Erythroblast (primary cell): ENCODE data around the gene DNER.

Experiments
- DNase-seq, 2 experiments: peaks; one replicate each; lab custom pipeline; 2025; lab: John Stamatoyannopoulos, UW
- GATA1 ChIP-seq: IDR thresholded peaks from 2 replicates; pipeline ENCODE4 v1.6.1; 2011; ENCODE audit warnings: low read depth, mild to moderate bottlenecking, control low read depth, low read length, moderate library complexity
- POLR2A ChIP-seq: IDR thresholded peaks from 2 replicates; pipeline ENCODE4 v1.6.1; 2011; ENCODE audit warnings: mild to moderate bottlenecking, low read length

The DNER gene

DNA sequence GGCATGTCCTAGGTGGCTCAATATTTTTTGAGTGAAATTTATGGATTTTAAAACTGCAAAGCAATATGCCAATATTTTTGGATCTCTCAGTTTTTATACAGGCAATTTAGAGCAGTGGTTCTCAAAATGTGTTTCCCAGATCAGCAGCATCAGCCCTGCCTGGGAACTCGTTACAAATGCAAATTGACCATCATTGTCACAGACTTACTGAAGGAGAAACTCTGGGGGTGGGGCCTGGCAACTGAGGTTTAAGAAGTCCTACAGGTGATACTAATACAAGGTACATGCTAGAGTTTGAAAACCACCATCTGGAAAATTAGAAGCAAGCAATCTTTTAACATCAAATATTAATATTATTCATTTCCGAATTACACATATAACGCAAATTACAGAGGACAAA, 227.7 kb downstream of the DNER start:
- TF ChIP-seq GATA1 = no peak
- TF ChIP-seq POLR2A = no peak

DNA sequence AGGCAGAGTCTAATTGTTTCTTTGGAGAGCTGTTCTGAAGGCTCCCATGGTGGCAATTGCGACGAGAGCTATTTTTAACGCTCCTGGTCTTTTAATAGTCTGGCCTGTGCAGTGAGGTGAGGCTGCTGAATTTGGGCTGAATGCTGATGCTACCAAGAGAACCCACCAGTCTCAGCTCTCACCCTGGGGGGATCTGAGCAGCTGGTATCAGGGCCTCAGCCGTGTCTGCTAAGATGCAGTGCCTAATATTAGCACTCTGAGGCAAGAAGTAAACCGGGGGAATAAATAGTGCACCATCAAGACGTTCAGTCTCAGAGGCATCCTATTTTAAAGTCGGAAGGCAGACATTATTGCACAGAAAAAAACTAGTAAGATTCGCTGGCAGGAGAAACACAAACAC, 228.5 kb downstream of the DNER start:
- no peak for DNase-seq
- TF ChIP-seq POLR2A (no peak), GATA1 (no peak)

More for the DNA sequence above, 227.7 kb downstream of the DNER start:
- no peak for DNase-seq

GRCh38 chr2:229477269-229477755, 237.0 kb downstream of the DNER start:
- TF ChIP-seq GATA1 (no peak), POLR2A (no peak)
- no peak for DNase-seq

DNA sequence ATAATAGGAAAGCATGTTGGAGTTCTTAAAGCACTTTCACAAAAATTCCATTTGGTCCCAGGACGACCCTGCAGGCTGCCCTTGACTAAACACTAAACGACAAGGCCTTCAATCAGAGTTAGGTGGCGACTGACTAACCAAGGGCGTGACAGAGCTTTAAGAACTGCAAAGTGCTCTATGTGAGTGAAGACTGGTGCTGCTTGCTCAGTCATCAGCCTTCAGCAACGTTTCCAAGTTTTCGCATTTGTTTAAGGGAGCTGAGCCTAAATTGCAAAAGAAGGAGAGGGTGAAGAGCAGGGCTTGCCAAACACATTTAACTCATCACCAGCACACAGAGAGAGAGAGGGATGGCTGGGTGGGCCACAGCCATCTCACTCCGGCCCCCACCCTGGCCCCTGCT, 238.6 kb downstream of the DNER start:
- no peak for DNase-seq
- no peak for TF ChIP-seq POLR2A
- no peak for TF ChIP-seq GATA1

DNA sequence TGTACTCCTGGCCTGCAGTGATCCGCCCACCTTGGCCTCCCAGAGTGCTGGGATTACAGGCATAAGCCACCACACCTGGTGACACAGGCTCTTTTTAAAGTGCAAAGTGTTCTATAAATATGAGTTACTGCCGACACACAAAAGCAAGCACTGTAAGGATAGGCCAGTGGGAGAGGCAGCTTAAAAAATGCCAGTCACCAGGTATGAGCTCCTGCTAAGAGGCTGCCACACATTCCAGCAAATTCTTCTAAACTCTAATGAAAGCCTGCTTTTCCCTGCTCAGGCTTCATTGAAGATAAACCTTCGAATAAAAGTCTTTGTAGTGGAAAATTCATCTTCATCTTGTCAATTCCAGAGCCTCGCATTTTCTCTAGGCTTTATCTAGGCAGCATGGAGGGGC, 240.2 kb downstream of the DNER start:
- TF ChIP-seq GATA1 = no peak
- no peak for TF ChIP-seq POLR2A
- no peak for DNase-seq

GRCh38 chr2:229470781-229471180, 243.6 kb downstream of the DNER start:
- DNase-seq = no peak
- no peak for TF ChIP-seq POLR2A
- TF ChIP-seq GATA1 = no peak

GRCh38 chr2:229467783-229468182, 246.6 kb downstream of the DNER start:
- no peak for DNase-seq
- no peak for TF ChIP-seq GATA1

DNA sequence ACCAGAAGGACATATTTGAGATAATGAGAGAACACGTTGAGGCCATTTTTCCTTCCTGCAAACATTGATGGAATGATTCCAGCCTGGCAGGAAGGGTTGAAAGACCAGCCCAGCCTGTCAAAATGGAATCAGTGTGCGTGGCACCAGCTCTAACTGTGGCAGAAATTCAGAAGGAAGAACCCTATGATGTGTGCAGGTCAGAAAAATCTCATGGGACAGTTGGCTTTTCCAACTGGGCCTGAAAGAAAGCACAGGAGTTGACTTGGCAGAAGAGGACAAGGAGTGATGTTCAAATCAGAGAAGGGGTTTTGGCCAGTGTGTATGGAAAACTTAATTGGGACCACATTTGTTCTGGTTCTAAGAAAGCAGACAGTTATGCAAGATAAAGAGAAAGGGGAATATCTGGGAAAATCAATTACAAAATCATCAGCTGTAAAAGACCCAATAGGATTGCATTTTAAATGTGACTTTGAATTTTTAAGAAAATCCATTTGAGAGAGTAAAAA, 250.5 kb downstream of the DNER start:
- TF ChIP-seq POLR2A = no peak
- no peak for TF ChIP-seq GATA1
- DNase-seq = no peak

- no peak for DNase-seq
- TF ChIP-seq POLR2A (no peak), GATA1 (no peak)
Measured at GRCh38 chr2:229462112-229462511, 252.2 kb downstream of the DNER start.

DNA sequence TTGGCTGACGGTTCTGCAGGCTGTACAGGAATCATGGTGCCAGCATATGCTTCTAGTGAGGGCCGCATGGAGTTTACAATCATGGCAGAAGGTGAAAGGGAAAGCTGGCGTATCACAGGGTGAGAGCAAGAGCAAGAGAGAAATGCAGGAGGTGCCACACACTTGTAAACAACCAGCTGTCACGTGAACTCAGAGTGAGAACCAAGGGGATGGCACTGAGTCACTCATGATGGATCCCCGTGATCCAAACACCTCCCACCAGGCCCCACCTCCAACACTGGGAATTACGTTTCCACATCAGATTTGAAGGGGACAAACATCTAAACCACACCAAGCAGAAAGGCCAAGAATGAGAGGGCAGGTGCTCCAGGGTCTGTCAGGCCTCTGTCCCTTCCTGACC, 258.3 kb downstream of the DNER start:
- DNase-seq = no peak
- TF ChIP-seq POLR2A (no peak), GATA1 (no peak)

DNA sequence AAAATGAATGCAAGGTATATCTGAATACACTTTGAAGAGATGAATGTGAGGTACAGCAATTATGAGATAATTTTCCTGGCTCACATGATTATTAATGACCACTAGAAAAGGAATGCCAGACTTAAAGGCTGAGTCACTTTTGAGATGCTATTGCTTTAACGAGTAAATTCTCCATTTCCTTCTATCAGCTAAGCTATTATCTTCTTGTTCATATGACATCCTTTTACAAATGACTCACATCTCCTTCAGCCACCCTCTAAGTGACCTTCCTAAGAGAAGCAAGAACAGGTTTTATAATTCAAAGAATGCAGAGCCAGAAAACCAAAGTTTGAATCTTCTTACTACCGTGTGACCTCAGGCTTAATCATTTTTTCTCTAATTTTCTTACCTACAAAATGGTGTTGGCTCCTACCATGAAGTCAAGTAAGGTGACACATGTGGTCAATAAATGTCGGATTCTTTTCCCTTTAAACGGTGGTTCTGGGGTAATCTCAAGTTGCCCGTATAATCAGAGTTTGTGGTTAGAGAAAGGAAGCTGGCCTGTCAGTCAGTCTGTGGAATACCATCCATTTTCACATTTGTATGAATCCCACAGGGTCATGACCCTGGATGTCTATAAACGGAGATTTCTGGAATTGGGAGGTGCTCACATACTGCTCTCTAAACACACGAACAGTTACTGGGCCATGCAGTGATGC, 259.3 kb downstream of the DNER start:
- TF ChIP-seq POLR2A = no peak
- TF ChIP-seq GATA1 = no peak
- DNase-seq = no peak

GRCh38 chr2:229453230-229453629, 261.1 kb downstream of the DNER start:
- TF ChIP-seq GATA1 (no peak), POLR2A (no peak)
- no peak for DNase-seq

DNA sequence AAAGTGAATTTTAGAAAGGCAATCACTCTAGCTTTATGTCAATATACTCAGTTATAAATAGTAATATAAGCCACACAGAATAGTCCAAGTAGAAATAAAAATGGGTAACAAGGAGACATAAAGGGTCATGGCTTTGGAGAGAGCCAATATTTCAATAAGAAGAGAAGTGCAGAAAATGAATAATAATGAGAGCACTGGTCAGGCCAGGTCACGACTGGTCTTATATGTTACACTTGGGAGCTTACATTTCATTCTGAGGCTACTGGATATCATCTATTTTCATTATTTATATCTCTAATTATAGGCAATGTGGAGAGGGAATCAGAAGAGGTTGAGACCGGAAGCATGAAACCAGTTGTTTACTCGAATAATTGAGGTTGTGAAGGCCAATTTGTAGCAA, 262.5 kb downstream of the DNER start:
- TF ChIP-seq POLR2A (no peak), GATA1 (no peak)
- DNase-seq = no peak

GRCh38 chr2:229447227-229447626, 267.1 kb downstream of the DNER start:
- TF ChIP-seq GATA1 (no peak), POLR2A (no peak)
- no peak for DNase-seq

GRCh38 chr2:229446350-229446749, 268.0 kb downstream of the DNER start:
- no peak for DNase-seq
- TF ChIP-seq GATA1 (no peak), POLR2A (no peak)
